A549 treated with CORT108297 at 1 μM for 4 hours (cell line): ENCODE data around the gene SWT1. TPM values are rescaled to one million over a fixed set of nuclear protein-coding genes. Genes with fewer than 3 reads are reported as not detected.

Experiments
- total RNA-seq: library from RNA; stranded (reverse); fragments of 200-300 nt; extraction: Qiagen RNA extraction; gene quantifications from 5 replicates; pipeline ENCODE4 v1.2.3, GENCODE V29; 2022

The SWT1 gene, protein sequence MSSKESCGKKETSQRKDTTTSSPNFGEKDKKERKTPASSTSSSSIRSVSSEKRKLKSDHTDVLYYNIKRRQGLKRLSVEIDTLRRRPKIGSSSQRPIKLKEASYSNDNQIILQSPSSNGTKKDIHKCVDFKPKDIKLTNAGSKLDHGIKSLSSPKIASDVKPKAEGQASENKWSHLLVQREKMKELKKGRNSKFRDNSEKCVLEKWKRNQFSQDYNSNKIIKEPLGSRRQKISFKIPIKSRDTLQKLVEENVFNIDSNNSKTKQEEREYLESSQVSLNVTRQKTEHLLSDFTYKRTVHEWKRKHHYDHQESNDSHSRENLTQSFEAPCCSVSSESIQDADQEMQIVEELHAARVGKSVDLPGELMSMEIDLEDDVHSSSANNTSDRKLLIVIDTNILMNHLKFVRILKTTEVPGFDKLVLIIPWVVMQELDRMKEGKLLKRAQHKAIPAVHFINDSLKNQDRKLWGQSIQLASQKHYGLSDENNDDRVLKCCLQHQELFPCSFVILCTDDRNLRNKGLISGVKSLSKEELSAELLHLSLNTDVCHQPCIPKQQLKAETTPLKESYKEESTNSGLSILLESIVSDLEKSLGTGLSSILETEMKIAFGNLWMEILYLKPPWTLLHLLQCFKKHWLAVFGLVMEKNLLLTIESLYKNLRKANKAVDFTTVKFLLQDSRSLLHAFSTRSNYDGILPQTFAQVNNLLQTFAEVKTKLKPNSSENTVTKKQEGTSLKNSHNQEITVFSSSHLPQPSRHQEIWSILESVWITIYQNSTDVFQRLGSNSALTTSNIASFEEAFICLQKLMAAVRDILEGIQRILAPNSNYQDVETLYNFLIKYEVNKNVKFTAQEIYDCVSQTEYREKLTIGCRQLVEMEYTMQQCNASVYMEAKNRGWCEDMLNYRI
- 1.1 to 1.5 TPM (median 1.4 TPM) in 5 replicates for total RNA-seq

DNA sequence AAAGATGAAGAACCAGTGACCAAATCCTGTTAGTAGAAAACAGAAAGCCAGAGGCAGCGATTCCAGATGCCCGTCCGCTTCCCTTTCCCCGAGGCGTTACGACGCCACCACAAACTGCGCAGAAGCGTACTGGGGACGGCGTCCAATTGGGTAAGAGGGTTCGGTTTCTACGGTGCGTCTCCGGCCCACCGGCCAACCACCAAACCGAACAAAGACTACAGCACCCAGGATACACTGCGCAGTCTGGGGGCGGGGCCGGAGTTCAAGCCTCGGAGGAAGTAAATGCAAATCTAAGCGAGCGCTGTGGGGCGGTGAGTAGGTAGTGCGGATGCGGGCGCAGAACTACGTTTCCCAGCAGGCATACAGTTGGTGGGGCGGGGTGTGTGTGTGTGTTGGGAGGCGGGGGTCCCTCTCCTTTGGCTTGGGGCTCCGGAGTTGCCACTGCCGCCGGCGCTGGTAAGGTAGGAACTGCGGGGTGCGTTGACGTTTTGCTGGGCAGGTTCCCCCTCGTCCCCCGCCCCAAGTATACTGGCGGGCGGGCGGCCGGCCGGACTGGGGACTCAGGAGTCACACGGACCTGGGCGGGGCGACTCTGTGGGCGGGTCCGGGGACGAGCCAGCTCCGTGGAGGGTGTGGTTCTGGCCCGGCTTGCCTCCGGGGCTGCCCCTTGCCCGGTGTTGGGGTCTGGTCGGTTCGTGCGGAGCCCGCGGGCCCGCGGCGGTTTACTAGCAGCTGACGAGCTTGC lies at the start of gene SWT1, which contains the start of gene TRMT1L:
SWT1 (plus strand) TSS at position 314 of the 745 bp plus-strand sequence. CDS start 3,675 bp downstream, outside the sequence.
TRMT1L (minus strand) TSS at position 100 of the 745 bp plus-strand sequence. CDS start 241 bp downstream, outside the sequence.

DNA sequence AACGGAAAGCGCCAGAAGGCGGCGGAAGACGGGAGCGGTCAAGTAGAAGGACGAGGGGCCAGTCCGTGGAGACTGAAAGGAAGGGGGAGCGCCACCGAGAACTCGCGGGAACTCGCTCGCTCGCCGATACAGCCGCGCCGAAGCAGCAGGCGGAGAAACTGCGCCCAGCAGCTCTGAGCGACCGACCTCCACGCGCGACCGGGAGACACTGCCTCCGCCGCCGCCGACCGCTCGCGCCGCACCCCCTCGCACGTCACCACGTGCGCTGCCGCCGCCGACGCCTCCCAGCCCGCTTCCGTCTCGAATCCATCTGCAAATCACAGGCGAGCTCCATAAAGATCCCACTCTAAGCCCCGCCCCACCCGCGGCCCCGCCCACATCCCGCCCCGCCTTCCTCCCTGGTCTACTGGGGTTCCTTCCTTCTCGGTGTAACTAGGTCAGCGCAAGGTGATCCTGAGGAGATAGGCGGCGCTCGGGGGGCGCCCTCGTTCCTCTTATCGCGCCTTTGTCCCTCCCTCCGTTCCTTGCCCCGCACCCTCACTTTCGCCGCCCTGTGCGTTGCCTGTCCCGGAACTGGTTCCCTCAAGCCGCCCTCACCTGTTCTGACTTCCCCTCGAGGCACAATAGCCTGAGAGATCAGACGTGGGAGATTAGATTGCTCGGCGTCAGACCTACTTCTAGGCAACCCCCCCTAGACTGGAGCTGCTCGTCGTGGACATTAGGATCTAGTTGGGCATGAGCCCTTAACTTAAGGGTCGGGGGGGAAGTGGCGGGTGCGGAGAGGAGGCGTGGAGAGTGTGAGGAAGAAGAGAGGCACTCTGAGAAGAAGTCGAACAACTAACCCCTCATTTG lies 160.3 kb downstream of the SWT1 start, which contains the start of gene IVNS1ABP:
IVNS1ABP (minus strand) TSS at position 210 of the 852 bp plus-strand sequence. CDS start 7,750 bp downstream, outside the sequence.

Other genes with a start within 250 kb of the SWT1 start
- gene NIBAN1, start 182.7 kb upstream of the SWT1 start, total RNA-seq: 0.70 to 1.3 TPM (median 0.98 TPM) in 5 replicates
- gene RNF2, start 111.6 kb upstream of the SWT1 start, total RNA-seq: 15.6 to 21.2 TPM (median 16.8 TPM) in 5 replicates
- gene TRMT1L, start 214 bp upstream of the SWT1 start, total RNA-seq: 11.9 to 13.7 TPM (median 13.5 TPM) in 5 replicates
- 24.0 to 28.6 TPM (median 25.1 TPM) in 5 replicates for gene IVNS1ABP, start 160.1 kb downstream of the SWT1 start, total RNA-seq